Kidney epithelial cell (primary cell): Measurements from ENCODE around the gene MRPL21. TPM values are rescaled to one million over a fixed set of nuclear protein-coding genes. Genes with fewer than 3 reads are reported as not detected.
"Not testable (repeated sequence)": the region's sequence is repeated elsewhere in the genome, so short reads cannot be mapped to it uniquely, and the experiment has no call there.

Source experiments
- DNase-seq: peaks from one replicate; pipeline ENCODE4 v3.0.0-alpha.2; 2010; ENCODE audit warnings: low read depth
- H3K27me3 ChIP-seq: 2 replicates; pipeline ENCODE4 v1.6.0; 2011; ENCODE audit warnings: low read length; ENCODE audit not compliant: control insufficient read depth, insufficient read depth
- H3K36me3 ChIP-seq: 2 replicates; pipeline ENCODE4 v1.5.1; 2011; ENCODE audit warnings: low read length; ENCODE audit not compliant: control insufficient read depth, insufficient read depth
- H3K4me3 ChIP-seq: 2 replicates; pipeline ENCODE4 v1.5.1; 2011; ENCODE audit warnings: low read depth, mild to moderate bottlenecking, control low read depth, low read length
- CTCF ChIP-seq: IDR thresholded peaks from 2 replicates; pipeline ENCODE4 v1.5.1; 2011; ENCODE audit warnings: mild to moderate bottlenecking, moderate library complexity, low read length, control low read depth, inconsistent platforms; ENCODE audit not compliant: insufficient read depth, poor library complexity, severe bottlenecking
- total RNA-seq: library from RNA; depleted of rRNA; stranded (reverse); fragments of >200 nt; gene quantifications from 2 replicates; pipeline ENCODE4 v1.2.3, GENCODE V29; 2015

MRPL21 gene
- total RNA-seq, 1 donor from 2014 or later, result 84.3 TPM

DNA sequence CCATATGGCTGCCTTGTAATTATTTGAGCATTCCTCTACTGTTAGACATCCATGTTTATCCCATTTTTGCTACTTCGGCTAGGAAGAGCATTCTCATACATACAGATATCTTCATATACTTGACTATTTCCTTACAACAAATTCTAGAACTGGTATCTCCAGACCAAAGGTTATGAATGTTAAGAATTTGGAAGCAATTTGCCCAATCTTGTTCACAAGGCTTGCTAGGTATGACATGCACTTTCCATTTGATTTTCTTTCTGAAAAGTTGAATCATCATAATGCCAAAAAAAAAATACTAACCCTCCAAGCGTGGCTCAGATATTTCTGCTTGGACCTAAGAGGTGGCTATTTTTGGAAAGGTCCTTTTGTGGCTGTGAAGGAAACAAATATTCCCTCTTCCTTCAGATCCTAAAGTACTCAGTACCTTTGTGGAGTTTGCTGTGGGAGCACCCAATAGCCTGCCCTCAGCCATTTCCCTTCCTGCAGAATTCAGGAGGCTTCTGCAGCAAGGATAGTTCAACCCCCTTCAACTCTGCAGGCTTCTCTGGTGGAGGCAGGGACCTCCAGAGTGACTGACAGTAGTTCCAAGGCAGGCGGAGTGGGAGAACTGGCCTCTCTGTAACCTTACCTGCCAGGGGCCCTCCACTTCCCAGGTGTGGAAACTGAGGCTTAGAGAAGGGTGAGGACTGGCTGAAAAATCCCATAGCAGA, 39.9 kb downstream of the MRPL21 start:
- no peak for DNase-seq
- Histone ChIP-seq H3K27me3 (no peaks in the 10 kb centered on the region), H3K36me3 (no peaks in the 10 kb centered on the region), H3K4me3 (no peak overlapping the region)
- no peak for TF ChIP-seq CTCF

DNA sequence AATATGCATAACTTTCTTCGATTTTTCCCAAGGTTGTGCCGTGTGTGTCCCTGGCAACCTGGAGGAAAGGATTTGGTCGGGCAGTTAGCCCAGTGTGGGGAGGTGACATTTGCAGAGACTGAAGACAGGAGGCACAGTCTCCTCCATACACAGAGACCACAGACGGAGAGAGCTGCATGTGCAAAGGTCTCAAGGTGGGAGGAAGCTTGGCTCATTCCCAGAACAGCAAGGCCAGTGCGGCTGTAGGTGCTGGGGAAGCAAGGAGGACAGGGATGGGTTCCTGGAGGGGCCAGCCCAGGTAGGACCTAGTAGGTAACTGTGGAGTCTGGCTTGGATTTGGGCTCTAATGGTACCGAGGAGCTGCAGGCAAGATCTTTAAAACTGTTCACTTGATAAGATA, 41.2 kb downstream of the MRPL21 start:
- TF ChIP-seq CTCF, result no peak
- Histone ChIP-seq H3K4me3 (no peak overlapping the region), H3K36me3 (no peaks in the 10 kb centered on the region), H3K27me3 (no peaks in the 10 kb centered on the region)
- DNase-seq, result no peak

- no peak for DNase-seq
- no peak overlapping the region for H3K4me3 ChIP-seq
- no peaks in the 10 kb centered on the region for H3K36me3 ChIP-seq
- H3K27me3 ChIP-seq, result peaks cover 12% of the 10 kb centered on the region
- TF ChIP-seq CTCF, result no peak
Measured at GRCh38 chr11:68859123-68859522, 44.5 kb downstream of the MRPL21 start.

- no peak for DNase-seq
- Histone ChIP-seq H3K27me3 (peaks cover 20% of the 10 kb centered on the region), H3K36me3 (no peaks in the 10 kb centered on the region), H3K4me3 (no peak overlapping the region)
- no peak for TF ChIP-seq CTCF
Measured at GRCh38 chr11:68857037-68857586, 46.5 kb downstream of the MRPL21 start.

GRCh38 chr11:68856425-68857030, 47.1 kb downstream of the MRPL21 start:
- peaks cover 23% of the 10 kb centered on the region for H3K27me3 ChIP-seq
- DNase-seq, H3K4me3 ChIP-seq, H3K36me3 ChIP-seq: not testable (repeated sequence)

GRCh38 chr11:68855205-68855981, 48.2 kb downstream of the MRPL21 start:
- TF ChIP-seq CTCF, result no peak
- no peaks in the 10 kb centered on the region for H3K36me3 ChIP-seq
- H3K27me3 ChIP-seq, result peaks cover 23% of the 10 kb centered on the region
- no peak for DNase-seq
- H3K4me3 ChIP-seq, result peak overlapping the region; percentile 30
